ENCODE data around the gene TUBGCP2.
"Not testable (repeated sequence)": the region's sequence is repeated elsewhere in the genome, so short reads cannot be mapped to it uniquely, and the experiment has no call there.

TUBGCP2 gene

DNA sequence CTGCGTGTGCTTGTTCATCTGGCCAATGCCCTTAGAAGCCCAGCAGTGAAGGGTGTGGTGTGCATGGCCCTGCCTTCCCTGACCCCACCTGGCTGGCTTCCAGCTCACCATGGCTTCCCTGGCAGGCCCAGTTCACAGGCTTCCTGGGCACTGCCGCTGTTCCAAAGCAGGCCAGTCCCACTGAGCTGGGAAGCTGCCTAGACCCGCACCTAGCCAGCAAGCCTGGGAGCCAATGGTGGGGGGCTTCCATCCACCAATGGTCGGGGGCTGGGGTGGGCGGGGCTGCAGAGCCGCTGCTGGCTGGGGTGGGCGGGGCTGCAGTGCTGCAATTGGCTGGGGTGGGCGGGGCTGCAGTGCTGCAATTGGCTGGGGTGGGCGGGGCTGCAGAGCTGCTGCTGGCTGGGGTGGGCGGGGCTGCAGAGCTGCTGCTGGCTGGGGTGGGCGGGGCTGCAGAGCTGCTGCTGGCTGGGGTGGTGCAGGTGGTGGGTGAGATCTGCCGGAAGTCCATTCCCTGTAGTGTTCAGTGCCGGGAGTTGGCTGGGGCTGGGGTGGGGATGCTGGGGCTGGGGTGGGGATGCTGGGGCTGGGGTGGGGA, 15.6 kb upstream of the TUBGCP2 start:
- DNase-seq (ENCODE audit: low read depth) = peak; percentile 51

- DNase-seq (ENCODE audit: low read depth) = not testable (repeated sequence)
Observed at GRCh38 chr10:133322064-133322709, 13.5 kb upstream of the TUBGCP2 start.

DNA sequence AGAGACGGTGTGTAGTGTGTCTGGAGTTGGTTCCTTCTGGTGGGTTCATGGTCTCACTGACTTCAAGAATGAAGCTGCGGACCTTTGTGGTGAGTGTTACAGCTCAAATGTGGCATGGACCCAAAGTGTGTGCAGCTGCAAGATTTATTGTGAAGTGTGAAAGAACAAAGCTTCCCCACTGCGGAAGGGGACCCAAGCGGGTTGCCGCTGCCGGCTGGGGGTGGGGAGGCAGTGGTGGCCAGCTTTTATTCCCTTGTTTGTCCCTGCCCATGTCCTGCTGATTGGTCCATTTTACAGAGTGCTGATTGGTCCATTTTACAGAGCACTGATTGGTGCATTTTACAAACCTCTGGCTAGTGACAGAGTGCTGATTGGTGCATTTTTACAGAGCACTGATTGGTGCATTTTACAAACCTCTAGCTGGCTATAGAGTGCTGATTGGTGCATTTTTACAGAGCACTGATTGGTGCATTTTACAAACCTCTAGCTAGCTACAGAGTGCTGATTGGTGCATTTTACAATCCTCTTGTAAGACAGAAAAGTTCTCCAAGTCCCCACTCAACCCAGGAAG, 12.3 kb upstream of the TUBGCP2 start:
- DNase-seq (ENCODE audit: low read depth) = not testable (repeated sequence)

GRCh38 chr10:133318494-133319127, 9.9 kb upstream of the TUBGCP2 start:
- DNase-seq (ENCODE audit: low read depth) = peak; percentile 48

- no peak for DNase-seq (ENCODE audit: low read depth)
Observed at GRCh38 chr10:133316732-133317131, 8.1 kb upstream of the TUBGCP2 start.

DNA sequence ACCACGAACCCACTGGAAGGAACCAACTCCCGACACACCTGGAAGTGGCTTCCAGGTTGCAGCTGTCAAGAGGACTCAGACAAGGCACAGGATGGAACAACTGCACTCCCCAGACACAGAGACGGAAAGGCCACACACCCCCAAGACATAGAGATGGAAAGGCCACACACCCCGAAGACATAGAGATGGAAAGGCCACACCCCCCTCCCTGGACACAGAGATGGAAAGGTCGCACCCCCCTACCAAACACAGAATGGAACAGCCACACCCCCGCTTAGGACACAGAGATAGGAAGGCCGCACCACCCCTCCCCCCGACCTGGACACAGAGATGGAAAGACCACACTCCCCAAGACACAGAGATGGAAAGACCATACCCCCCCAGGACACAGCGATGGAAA, 7.6 kb upstream of the TUBGCP2 start:
- no peak for DNase-seq (ENCODE audit: low read depth)

DNA sequence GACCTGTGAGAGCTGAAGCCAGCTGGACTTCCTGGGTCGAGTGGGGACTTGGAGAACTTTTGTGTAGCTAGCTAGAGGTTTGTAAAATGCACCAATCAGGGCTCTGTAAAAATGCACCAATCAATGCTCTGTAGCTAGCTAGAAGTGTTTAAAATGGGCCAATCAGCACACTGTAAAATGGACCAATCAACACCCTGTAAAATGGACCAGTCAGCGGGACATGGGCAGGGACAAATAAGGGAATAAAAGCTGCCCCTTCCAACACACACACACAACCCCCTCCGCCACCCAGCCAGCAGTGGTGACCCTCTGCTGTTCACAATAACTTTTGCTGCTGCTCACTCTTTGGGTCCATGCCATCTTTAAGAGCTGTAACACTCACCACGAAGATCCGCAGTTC, 7.2 kb upstream of the TUBGCP2 start:
- no peak for DNase-seq (ENCODE audit: low read depth)

DNA sequence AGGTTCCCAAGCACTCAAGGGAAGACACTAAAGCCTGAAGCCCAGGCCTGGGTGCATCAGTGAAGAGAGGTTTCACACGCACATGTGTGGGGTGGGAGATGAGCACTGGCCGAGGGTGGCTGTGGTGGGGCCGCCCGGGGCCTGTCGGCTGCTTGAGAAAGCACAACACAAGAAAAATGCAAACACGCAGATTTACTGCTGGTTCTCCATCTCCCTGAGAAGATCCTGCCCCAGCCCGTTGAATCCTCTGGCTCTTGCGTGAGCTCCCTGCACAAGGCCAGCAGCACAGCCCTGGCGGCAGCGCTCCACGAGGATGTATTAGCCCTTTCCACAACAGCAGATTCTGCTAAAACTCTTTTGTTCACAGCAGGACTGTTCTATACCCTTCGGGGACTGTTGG, 6.2 kb upstream of the TUBGCP2 start:
- no peak for DNase-seq (ENCODE audit: low read depth)

GRCh38 chr10:133313192-133313591, 4.5 kb upstream of the TUBGCP2 start:
- DNase-seq (ENCODE audit: low read depth) = no peak

DNA sequence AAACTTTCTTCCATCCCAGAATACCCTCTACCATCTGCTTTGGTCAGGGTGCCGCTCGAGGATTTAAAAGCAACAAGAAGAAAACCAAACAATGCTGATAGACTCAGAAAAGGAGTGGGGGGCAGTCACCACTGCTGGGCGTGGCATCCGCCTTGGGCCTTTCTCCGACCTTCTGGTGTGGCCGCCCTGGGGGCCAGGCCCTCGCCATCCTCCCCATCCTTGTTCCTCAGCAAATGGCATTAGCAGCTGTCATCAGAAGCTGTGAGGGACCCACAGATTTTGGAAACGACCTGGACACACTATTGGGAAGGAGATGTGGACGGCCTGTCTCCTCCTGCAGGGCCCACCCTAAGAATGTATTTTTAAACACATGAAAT, 4.1 kb upstream of the TUBGCP2 start:
- no peak for DNase-seq (ENCODE audit: low read depth)

DNA sequence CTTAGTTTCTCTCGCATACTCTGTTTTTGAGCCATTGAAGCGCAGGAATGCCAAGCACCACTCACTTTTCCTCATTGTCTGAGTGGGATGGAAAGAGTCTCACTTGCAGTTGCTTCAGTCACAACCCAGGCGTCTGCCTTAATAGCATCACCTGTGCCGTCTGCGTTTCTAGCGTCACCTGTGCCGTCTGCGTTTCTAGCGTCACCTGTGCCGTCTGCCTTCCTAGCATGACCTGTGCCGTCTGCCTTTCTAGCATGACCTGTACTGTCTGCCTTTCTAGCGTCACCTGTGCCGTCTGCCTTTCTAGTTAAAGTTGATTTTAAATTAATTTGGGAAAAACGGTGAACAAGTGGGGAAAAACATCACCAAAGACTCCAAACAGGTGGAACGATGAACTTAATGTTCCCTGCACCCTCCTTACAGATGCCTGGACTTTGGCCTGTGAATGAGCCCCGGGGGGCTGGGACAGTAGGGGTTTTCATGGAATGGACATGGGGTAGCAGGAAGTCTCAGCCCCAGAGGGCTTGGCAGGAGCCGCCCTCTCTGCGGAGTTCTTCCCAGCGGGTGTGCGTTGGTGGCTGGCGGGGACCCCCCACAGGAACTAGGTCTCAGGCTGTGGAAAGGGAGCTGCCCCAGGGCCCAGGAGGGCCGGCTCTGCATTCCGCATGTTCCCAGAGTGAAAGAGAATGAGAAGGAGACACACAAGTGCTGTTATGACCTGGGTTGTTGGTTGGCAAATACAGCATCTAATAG, 3.5 kb upstream of the TUBGCP2 start:
- DNase-seq (ENCODE audit: low read depth) = no peak

DNA sequence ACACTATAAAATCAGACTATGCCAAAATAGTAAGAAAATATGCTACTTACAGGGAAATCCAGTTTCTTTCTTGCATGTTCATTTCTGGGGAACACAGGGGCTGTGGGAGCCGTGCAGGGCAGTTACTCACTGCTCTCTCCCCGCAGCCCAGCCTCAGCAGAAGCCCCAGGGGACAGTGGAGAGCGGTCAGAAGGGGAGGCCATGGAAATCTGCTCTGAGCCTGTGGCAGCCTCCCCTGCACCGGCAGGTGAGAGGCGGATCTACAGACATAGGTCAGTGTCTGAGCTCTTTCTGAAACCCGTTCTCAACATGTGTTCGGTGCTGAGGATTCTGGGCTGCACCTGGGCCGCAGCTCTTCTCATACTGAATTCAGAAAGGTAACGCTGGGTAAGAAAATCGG, 2.9 kb upstream of the TUBGCP2 start:
- no peak for DNase-seq (ENCODE audit: low read depth)

DNA sequence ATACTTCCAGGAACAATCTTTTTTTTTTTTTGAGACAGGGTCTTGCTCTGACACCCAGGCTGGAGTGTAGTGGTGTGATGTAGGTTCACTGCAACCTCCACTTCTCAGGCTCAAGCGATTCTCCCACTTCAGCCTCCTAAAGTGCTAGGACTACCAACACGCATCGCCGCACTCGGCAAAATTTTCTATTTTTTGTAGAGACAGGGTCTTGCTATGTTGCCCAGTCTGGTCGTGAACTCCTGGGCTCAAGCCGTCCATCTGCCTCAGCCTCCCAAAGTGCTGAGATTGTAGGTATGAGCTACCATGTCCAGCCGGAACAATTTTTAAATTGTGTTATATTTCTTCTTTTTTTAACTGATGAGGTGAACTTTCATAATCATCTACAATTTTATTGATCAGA, 2.1 kb upstream of the TUBGCP2 start:
- DNase-seq (ENCODE audit: low read depth) = no peak

- DNase-seq (ENCODE audit: low read depth) = no peak
Observed at GRCh38 chr10:133310399-133310755, 1.7 kb upstream of the TUBGCP2 start.

DNA sequence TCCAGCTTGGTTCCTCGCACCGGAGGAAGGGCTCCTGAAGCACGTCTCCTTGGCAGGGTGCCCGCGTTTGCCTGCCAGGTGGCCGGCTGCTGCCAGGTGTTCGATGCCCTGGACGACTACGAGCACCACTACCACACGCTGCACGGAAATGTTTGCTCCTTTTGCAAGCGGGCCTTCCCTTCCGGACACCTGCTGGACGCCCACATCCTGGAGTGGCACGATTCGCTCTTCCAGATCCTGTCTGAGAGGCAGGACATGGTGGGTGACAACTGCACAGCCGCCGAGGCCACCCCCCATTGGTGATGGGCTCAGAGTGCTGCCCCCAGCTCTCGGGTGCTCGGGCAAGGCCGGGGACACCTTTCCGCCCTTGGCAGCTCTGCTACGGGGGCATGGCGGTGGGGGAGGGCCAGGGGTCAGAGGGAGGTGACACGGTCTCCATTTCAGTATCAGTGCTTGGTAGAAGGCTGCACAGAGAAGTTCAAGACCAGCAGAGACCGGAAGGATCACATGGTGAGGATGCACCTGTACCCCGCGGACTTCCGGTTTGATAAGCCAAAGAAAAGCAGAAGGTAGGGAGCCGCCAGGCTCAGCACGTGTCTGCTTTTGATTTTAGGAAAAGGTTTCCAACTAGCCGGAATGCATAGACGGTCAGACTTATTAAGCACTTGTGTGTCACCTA, 1.2 kb upstream of the TUBGCP2 start:
- DNase-seq (ENCODE audit: low read depth) = no peak

DNA sequence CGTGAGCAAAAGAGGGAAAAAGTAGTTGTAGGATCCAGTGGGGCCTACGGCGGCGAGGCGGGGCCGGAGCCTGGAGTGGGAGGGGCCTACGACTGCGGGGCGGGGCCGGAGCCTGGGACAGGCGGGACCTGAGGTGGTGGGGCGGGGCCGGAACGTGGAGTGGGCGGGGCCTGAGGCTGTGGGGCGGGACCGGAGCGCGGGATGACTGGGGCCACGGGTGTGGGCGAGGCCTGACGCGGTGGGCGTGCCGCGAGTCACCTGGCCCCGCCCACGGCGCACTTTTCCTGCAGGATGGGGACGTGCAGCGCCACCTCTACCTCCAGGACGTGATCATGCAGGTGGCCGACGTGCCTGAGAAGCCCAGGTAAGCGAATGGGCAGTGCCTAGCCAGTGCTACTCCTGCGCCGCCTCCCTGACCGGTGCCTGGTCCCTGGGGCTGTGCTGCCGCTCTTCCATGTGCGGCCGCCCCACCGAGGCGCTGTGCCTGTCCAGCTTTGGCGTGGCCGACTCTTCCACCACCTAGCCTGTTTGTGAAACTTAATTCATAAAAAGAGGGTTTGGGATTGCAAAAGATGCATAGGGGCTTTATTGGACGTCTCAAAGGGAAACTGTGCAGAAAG, 538 bp upstream of the TUBGCP2 start:
- peak; percentile 87 for DNase-seq (ENCODE audit: low read depth)

- peak; percentile 77 for DNase-seq (ENCODE audit: low read depth)
Observed at GRCh38 chr10:133307776-133308420, 774 bp downstream of the TUBGCP2 start.

- DNase-seq (ENCODE audit: low read depth) = no peak
Observed at GRCh38 chr10:133306941-133307379, 1.7 kb downstream of the TUBGCP2 start.

DNA sequence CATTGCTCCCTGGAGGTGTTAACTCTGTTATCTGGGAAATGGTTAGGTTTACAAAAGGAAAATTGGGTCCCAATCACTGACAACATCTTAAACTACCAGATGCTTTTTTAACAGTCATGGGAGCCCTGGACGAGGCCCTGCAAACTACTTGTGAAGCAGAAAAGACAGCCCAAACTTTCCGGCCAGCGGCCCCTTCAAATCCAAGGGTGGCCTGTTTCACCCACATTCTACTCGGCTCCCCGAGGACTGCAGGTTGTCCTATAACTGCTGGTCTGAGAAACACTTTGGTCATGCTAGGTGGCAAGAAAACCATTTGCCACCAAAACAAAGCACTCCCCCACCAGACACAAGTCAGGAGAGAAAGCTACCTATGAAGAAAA, 2.6 kb downstream of the TUBGCP2 start:
- DNase-seq (ENCODE audit: low read depth) = no peak

DNA sequence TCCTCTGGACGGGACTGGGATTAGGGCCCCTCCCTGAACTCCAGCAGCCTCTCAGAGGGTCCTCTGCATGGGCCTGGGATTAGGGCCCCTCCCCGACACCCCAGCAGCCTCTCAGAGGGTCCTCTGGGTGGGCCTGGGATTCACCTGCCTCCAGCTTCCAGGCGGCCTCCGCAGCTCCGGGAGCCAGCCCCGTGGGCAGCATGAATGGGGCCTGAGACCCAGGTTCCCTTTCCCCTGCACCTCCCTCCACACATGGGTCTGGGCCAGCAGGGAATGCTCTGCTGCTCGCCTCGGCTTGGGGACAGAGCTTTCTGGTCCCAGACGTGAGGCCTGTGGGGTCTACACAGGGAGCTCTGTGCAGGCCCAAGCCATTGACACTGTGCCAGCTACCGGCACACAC, 5.5 kb downstream of the TUBGCP2 start:
- DNase-seq (ENCODE audit: low read depth) = no peak

DNA sequence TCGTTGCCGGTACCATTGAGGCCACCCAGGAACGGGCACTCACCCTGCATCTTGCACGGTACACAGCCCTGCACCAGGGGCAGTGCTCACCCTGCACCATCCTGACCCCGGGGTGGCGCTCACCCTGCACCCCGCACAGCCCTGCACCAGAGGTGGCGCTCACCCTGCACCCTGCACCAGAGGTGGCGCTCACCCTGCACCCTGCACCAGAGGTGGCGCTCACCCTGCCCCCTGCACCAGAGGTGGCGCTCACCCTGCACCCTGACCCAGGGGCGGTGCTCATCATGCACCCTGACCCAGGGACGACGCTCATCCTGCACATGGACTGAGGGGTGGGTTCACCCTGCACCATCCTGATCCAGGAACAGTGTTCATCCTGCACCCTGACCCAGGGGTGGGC, 6.4 kb downstream of the TUBGCP2 start:
- DNase-seq (ENCODE audit: low read depth) = no peak
